Cardiac muscle cell (in vitro differentiated cells and primary cell): ENCODE data around the gene VTI1A. TPM values are rescaled to one million over a fixed set of nuclear protein-coding genes. Genes with fewer than 3 reads are reported as not detected.
"Not testable (repeated sequence)": the region's sequence is repeated elsewhere in the genome, so short reads cannot be mapped to it uniquely, and the experiment has no call there.

ENCODE experiments used
- DNase-seq, 2 donors: peaks; one replicate each; pipeline versions ENCODE4 v3.0.0 to v3.0.0-alpha.2; 2010 to 2017; ENCODE audit warnings: low read depth in 1 of 2, low spot score in 1 of 2
- H3K27ac ChIP-seq: fragments of 200-600 bp; sonication (generic); 2 replicates; pipeline ENCODE4 v1.5.1; 2016
- H3K27me3 ChIP-seq: fragments of 200-600 bp; sonication (generic); 2 replicates; pipeline ENCODE4 v1.6.0; 2016; ENCODE audit warnings: control low read depth
- H3K36me3 ChIP-seq: fragments of 200-600 bp; sonication (generic); 2 replicates; pipeline ENCODE4 v1.5.1; 2016; ENCODE audit warnings: control low read depth
- H3K4me1 ChIP-seq: fragments of 200-600 bp; sonication (generic); 2 replicates; pipeline ENCODE4 v1.8.1; 2017; ENCODE audit warnings: low read depth, mild to moderate bottlenecking, mixed run types
- H3K4me3 ChIP-seq: fragments of 200-600 bp; sonication (generic); 2 replicates; pipeline ENCODE4 v1.5.1; 2016; ENCODE audit warnings: mild to moderate bottlenecking
- H3K9me3 ChIP-seq: fragments of 200-600 bp; sonication (generic); 2 replicates; pipeline ENCODE4 v1.5.1; 2017; ENCODE audit warnings: low read depth, mild to moderate bottlenecking, control low read depth
- CTCF ChIP-seq: IDR thresholded peaks from 2 replicates; pipeline ENCODE4 v1.5.1; 2012; ENCODE audit warnings: low read depth, mild to moderate bottlenecking, low read length
- polyA plus RNA-seq: library from polyadenylated mRNA; unstranded; fragments of >200 nt; fragmentation: Nextera tagmentation; extraction: Ambion mirVana; gene quantifications from 2 replicates; pipeline ENCODE4 v1.2.1, GENCODE V29; 2016
- total RNA-seq: library from RNA; depleted of rRNA; stranded (reverse); fragments of >200 nt; gene quantifications from 2 replicates; pipeline ENCODE4 v1.2.3, GENCODE V29; 2016

Gene VTI1A
- total and polyA plus RNA-seq, 2 experiments from 2014 or later = 19.3 to 33.1 TPM

GRCh38 chr10:112454910-112455779 lies 8.1 kb downstream of the VTI1A start:
- no peak for TF ChIP-seq CTCF
- H3K4me3 ChIP-seq = no peak overlapping the region
- no peaks in the 10 kb centered on the region for H3K36me3 ChIP-seq
- DNase-seq = no peak
- no peak overlapping the region for H3K27ac ChIP-seq
- no peaks in the 10 kb centered on the region for H3K4me1 ChIP-seq
- H3K27me3 ChIP-seq = no peaks in the 10 kb centered on the region
- H3K9me3 ChIP-seq = no peaks in the 10 kb centered on the region

- Histone ChIP-seq H3K4me3 (no peak overlapping the region), H3K36me3 (no peaks in the 10 kb centered on the region), H3K27me3 (no peaks in the 10 kb centered on the region), H3K27ac (no peak overlapping the region), H3K4me1 (no peaks in the 10 kb centered on the region), H3K9me3 (no peaks in the 10 kb centered on the region)
- TF ChIP-seq CTCF = no peak
- no peak for DNase-seq
Observed at GRCh38 chr10:112456533-112456932, 9.5 kb downstream of the VTI1A start.

GRCh38 chr10:112460366-112460765 lies 13.4 kb downstream of the VTI1A start:
- TF ChIP-seq CTCF = no peak
- no peak overlapping the region for H3K27ac ChIP-seq

GRCh38 chr10:112461029-112461887 lies 14.2 kb downstream of the VTI1A start:
- H3K36me3 ChIP-seq = peaks cover 15% of the 10 kb centered on the region
- H3K4me3 ChIP-seq = no peak overlapping the region
- H3K27me3 ChIP-seq = no peaks in the 10 kb centered on the region
- no peak overlapping the region for H3K27ac ChIP-seq
- H3K4me1 ChIP-seq = no peaks in the 10 kb centered on the region
- TF ChIP-seq CTCF = no peak
- peak in 1 of 2 donors; percentile 68 for DNase-seq
- H3K9me3 ChIP-seq = no peaks in the 10 kb centered on the region

More at GRCh38 chr10:112460366-112460765, 13.4 kb downstream of the VTI1A start:
- no peak for DNase-seq
- no peaks in the 10 kb centered on the region for H3K9me3 ChIP-seq
- H3K4me1 ChIP-seq = no peaks in the 10 kb centered on the region
- no peak overlapping the region for H3K4me3 ChIP-seq
- no peaks in the 10 kb centered on the region for H3K27me3 ChIP-seq
- peaks cover 7% of the 10 kb centered on the region for H3K36me3 ChIP-seq

- not testable (repeated sequence) for DNase-seq, H3K9me3 ChIP-seq, H3K27ac ChIP-seq, H3K27me3 ChIP-seq, H3K4me1 ChIP-seq, H3K4me3 ChIP-seq
- H3K36me3 ChIP-seq = peaks cover 15% of the 10 kb centered on the region
Observed at GRCh38 chr10:112464074-112464473, 17.1 kb downstream of the VTI1A start.
